HG03469 (cell line): Measurements from ENCODE around the gene PRIM2.
A peak's percentile ranks its signal among the peaks of the same experiment; 100 is the strongest.
"Not testable (repeated sequence)": the region's sequence is repeated elsewhere in the genome, so short reads cannot be mapped to it uniquely, and the experiment has no call there.

Experiments
- ATAC-seq: cut with Tn5 transposase; IDR thresholded peaks from one replicate; pipeline ENCODE4 v1.9.1; 2021; ENCODE audit warnings: mild to moderate bottlenecking, moderate library complexity, moderate number of reproducible peaks; ENCODE audit not compliant: unreplicated experiment

PRIM2 gene

DNA sequence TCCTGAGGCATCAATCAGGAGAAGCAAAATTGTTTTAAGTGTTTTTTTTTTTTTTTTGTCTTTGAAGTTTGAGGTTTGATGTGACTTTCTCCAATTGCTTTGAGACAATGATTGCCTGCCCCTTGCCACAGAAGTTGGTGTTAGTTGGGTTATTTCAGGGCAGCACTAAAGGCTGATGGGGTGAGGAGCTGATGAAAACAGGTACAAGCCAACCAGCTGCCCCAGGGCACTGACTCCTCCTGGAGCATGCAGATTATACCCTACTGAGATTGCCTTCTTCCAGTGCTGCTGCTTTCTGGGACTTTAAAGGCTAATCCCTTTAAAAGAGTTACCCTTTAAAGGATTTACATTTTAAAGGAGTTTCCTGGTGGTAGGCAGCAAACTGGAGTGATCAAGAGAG lies 172.5 kb downstream of the PRIM2 start:
- not testable (repeated sequence) for ATAC-seq

- ATAC-seq = not testable (repeated sequence)
Measured at GRCh38 chr6:57491795-57492194, 174.4 kb downstream of the PRIM2 start.

DNA sequence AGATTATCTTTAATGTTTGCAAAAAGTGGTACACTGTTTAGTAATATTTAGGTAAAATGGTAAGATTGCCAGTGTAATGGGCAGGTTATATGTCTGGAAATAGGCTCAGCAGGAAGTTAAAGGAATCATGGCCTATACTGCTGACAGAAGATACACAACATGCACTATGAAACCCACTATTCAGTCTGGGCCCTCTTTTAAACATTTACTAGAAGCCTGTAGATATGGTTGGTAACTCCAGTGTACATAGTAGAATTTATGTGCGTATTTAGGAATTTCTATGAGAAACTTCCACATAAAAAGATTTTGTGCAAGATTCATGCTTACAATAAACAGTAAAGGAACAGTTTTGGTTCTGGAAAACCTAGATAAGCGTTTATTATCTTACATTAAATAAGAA lies 178.8 kb downstream of the PRIM2 start:
- not testable (repeated sequence) for ATAC-seq

GRCh38 chr6:57500368-57501021 lies 183.1 kb downstream of the PRIM2 start:
- not testable (repeated sequence) for ATAC-seq

DNA sequence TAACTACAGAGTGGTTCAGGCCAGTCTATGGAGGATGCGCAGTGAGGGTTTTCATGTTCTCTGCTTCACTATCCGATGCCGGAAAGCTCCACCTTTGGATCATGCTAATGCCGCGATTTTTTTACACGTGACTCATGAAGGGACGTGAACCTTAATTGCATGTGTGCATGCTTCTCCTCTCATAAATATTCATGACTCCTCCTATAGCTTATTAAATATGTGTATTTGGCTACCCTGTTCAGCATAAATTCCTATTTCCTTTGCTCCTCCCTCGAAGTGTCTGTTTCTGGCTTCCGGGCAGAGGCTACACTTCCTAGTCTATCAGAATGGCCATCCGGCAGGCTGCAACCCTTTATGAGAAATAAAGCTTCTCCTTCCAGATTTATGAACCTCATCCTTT lies 185.0 kb downstream of the PRIM2 start:
- not testable (repeated sequence) for ATAC-seq

DNA sequence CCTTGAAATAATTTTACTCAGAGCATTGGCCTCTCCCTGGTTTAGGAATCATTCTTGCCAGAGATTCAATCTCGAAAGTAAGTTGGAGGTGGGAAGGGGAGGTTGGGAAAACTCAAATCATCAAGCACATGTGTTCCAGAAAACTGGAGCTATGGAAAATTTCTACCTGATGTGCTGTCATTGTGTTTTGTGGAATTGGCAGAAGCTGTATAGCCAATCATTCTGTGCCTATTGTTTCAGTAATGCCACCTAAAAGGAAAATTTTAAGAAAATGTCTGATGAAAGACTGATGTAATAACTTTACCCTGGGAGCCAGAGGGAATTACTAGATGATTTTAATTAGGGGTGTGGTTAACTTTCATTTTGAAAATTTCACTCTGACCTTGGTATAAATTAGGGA lies 187.8 kb downstream of the PRIM2 start:
- ATAC-seq = not testable (repeated sequence)

- not testable (repeated sequence) for ATAC-seq
Measured at GRCh38 chr6:57510390-57510789, 193.0 kb downstream of the PRIM2 start.

DNA sequence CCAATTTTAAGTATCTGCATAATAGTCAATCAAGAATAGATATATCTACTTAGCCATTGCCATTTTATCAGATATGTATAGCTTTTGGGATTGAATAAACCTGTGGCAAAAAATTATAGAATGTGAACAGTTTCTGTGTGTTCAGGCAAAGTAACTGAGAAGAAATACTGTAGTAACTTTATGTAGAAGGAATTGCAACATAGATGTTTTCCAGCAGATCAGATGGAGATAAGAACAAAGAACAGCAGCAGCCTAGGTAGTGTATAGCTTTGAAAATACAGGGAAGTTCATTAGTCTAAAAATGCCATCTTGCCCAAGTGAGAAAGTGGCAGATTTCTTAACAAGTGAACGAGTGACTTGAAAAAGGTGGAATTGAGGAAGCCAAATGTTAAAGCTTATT lies 197.7 kb downstream of the PRIM2 start:
- not testable (repeated sequence) for ATAC-seq

GRCh38 chr6:57515845-57516244 lies 198.4 kb downstream of the PRIM2 start:
- not testable (repeated sequence) for ATAC-seq

- not testable (repeated sequence) for ATAC-seq
Measured at GRCh38 chr6:57516776-57517175, 199.3 kb downstream of the PRIM2 start.

DNA sequence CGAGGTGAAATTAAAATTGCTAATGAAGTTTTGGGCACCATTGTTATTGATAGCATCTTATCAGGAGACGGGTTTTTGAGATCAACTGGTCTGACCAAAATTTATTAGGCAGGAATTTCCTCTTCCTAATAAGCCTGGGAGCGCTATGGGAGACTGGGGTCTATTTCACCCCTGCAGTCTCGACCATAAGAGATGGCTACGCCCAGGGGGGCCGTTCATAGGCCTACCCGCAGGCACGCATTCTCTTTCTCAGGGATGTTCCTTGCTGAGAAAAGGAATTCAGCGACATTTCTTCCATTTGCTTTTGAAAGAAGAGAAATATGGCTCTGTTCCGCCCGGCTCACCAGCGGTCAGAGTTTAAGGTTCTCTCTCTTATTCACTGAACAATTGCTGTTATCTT lies 201.8 kb downstream of the PRIM2 start:
- ATAC-seq = not testable (repeated sequence)

DNA sequence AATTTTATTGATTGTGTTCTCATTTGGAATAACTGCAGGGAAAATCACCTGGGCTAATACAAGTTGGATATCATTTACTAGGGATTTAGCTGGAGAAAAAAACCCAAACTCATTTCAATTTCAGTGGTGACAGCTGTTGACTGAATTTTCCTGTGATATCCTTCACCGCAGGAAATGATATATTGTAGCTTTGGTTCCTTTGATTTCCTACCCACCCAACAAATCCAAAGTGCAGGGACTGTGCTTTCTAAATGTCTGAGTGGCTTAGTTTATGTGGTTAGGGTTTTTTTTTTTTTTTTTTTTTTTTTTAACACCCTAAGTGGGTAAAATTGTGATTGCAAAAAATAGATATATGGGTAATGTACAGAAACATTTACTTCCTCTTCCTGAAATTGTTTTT lies 203.7 kb downstream of the PRIM2 start:
- not testable (repeated sequence) for ATAC-seq

DNA sequence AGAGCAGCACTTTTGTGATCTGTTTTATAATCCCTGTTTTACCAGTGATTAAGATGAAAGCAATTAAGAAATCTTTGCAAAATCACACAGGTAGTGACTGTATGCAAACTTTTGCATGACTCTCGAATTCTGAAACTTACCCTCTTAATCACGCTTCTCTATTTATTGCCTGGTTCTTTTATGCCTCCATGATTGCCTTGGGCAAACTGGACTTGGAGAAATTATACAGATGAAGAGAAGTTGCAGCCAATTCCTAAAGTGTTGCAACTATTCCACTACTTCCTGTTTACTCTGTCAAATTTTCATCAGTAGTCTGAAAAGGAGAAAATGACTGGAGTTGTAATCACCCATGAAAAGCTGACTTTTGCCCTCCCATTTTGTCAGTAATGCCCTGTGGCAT lies 205.8 kb downstream of the PRIM2 start:
- not testable (repeated sequence) for ATAC-seq

DNA sequence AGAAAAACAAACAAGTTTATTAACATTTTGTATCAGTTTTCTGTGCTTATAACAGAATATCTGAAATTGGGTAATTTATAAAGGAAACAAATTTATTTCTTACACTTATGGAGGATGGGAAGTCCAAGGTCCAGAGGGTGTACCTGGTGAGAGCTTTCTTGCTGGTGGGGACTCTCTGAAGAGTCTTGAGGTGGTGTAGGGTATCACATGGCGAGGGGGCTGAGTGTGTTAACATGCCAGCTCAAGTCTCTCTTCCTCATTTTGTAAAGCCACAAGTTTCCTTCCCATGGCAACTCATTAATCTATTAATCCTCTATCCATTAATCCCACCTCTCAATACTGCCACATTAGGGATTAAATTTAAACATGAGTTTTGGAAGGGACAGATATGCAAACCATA lies 212.3 kb downstream of the PRIM2 start:
- not testable (repeated sequence) for ATAC-seq

DNA sequence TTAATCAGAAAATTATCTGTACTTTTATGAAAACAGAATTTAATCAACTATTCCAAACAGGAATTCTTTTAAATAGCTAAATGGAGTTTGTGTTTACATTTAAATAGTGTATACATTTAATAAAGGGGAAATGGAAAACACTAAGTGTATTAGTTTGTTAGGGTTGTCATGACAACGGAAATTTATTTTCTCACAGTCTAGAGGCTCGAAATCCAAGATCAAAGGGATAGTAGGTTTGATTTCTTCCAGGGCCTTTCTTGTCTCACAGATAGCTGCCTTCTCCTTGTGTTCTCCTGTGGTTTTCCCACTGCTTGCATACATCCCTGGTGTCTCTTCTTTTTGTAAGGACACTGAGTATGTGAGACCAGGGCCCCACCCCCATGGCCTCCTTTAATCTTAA lies 215.2 kb downstream of the PRIM2 start:
- ATAC-seq = not testable (repeated sequence)

DNA sequence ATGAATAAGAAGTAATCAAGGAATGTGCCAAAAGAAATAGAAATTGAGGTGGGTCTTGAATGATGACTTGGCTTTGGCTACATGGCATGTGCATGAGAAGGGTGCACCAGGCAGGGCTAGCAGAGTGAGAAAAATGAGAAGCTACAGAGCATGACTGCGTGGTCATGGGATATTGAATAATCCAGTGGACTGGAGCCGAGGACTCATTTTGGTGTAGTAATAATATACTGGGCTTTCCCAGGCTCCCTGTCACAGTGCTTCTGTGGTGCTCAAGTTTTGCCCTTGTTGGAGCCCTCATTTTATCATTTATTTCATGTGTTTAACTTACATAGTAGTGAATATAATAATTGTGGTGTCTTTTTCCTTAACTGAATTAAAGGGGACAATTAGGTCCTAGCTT lies 217.7 kb downstream of the PRIM2 start:
- ATAC-seq = not testable (repeated sequence)

GRCh38 chr6:57535994-57536393 lies 218.6 kb downstream of the PRIM2 start:
- peak; percentile 77 for ATAC-seq

GRCh38 chr6:57537916-57538315 lies 220.5 kb downstream of the PRIM2 start:
- ATAC-seq = not testable (repeated sequence)

- not testable (repeated sequence) for ATAC-seq
Measured at GRCh38 chr6:57551961-57552360, 234.5 kb downstream of the PRIM2 start.

- not testable (repeated sequence) for ATAC-seq
Measured at GRCh38 chr6:57557855-57558254, 240.4 kb downstream of the PRIM2 start.

GRCh38 chr6:57559170-57559569 lies 241.7 kb downstream of the PRIM2 start:
- not testable (repeated sequence) for ATAC-seq

GRCh38 chr6:57562233-57562632 lies 244.8 kb downstream of the PRIM2 start:
- ATAC-seq = not testable (repeated sequence)

- not testable (repeated sequence) for ATAC-seq
Measured at GRCh38 chr6:57572119-57572518, 254.7 kb downstream of the PRIM2 start.
